ENCODE measurements around the gene CPN2.

The CPN2 gene

GRCh38 chr3:194352667-194353246 is 1.6 kb upstream of the CPN2 start:
- no peak for DNase-seq (ENCODE audit: low spot score)

- DNase-seq (ENCODE audit: low spot score), result no peak
These were observed 916 bp upstream of the CPN2 start for GRCh38 chr3:194351952-194352536.

DNA sequence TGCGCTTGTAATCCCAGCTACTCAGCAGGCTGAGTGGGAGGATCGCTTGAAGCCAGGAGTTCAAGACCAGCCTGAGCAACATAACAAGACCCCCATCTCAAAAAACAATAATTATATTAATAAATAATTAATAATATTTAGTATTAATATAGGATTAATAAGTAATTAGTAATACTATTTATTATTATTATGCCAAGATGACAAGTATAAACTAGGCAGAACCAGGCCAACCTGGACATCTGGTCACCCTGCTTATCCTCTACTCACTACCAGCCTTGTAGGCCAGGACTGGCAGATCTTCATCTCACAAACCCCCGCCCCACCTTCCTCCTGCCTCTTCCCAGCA is 429 bp downstream of the CPN2 start:
- no peak for DNase-seq (ENCODE audit: low spot score)

DNA sequence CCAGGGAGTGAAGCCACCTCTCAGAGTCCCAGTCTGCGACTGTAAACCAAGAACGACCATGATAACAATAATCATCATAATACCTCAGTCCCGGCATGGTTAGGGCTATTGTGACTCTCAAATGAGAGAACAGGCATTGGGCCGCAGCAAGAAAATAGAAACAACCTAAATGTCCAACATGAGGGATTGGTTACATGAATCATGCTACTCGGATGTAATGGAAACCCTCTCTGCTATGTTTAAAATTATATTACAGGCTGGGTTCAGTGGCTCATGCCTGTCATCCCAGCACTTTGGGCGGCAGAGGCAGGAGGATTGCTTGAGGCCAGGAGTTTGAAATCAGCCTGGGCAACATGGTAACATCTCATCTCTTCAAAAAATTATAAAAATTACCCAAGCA is 2.8 kb downstream of the CPN2 start:
- DNase-seq (ENCODE audit: low spot score), result no peak

GRCh38 chr3:194346621-194347020 is 4.5 kb downstream of the CPN2 start:
- no peak for DNase-seq (ENCODE audit: low spot score)

GRCh38 chr3:194346035-194346434 is 5.1 kb downstream of the CPN2 start:
- no peak for DNase-seq (ENCODE audit: low spot score)

DNA sequence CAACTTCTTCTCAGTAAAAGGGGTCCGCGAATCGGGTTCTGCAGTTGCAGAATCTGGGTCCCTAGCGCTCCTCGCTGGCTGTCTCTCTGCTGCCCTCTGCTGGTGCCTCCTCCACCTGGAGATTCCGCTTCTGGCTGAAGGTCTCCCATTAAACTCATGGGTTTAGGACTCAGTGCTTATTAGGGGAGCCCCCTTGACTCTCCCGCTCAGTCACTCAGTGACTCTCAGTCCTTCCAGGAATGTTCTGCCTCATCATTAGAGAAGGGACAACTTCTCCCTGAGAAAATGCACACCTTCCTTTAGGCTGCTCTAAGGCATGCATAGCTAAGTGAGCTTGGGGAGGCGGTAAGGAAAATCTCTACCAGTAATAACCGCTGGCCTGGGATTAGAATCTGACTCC is 7.1 kb downstream of the CPN2 start:
- peak; percentile 91 for DNase-seq (ENCODE audit: low spot score)

DNA sequence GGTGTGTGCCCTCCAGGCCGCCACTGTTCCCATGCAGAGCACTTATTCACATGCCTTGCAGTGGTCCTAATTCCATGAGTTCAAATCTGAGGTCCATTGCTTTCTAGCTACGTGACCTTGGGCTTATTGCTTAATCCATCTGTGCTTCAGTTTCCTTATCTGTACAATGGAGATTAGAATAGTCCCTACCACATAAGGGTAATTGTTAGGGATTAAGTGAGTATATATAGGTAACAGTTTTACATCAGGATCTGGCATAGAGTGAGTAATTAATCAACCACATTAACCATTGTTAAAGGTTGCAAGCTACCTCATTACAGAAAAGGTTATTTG is 7.6 kb downstream of the CPN2 start:
- no peak for DNase-seq (ENCODE audit: low spot score)

DNA sequence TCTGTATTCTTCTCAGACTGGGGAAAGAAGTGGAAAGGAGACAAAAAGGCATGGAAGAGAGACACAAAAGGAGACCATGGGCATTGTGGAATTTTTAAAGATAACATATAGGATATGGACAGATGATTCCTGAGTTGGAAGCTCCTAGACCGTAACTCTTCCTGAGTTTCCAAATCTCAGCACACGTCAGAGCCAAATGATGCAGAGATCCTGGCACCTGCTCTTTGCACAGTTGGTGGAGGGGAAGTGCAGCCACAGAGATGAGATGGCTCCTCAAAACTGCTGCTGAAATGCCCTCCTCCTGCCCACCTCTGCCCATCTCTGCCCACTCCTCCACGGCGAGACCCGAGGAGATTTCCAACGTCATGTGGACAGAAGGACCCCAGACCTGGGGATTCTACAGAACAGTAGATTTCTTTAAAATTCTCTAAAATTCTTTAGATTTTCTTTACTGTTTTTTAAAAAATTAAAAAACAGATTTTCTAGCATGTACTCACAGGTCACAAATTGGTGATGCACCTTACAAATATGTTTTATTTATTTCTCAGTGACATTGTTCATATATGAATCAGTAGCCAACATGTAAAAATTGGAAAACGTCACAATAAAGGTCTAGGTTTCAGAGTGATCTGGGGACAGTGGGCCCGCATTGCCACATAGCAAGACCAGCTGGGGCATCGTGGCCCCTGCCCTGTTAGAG is 8.1 kb downstream of the CPN2 start:
- DNase-seq (ENCODE audit: low spot score), result no peak

DNA sequence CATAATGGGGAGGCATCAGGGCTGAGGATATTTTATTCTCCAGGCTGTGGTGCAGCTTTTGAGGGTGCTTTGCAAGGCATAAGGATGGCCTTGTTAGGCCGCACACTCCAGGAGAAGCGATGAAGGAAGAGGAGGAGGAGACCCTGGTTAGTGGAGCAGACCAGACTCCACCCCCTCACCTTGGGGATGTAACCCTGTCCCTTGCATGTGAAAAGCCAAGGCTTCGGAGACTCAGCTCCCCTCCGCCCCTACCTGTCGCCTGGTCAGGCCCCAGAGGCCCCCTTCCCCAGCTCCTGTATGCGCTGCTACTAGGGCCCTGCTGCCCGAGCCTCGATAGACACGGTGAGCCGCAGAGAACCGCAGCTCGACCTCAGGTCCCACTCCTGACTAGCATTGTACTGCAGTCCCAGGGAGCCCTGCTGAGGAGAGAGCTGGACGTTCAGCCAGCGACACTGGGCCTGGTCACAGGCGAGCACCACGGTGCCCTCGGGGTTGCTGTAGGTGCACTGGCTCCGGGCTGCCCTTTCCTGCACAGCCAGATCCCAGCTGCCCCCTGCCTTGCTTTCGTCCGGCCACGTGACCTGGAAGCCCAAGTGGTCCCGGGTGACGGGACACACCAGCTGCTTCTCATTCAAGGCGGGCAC is 10.2 kb downstream of the CPN2 start:
- DNase-seq (ENCODE audit: low spot score), result no peak

GRCh38 chr3:194339840-194340239 is 11.3 kb downstream of the CPN2 start:
- no peak for DNase-seq (ENCODE audit: low spot score)

- DNase-seq (ENCODE audit: low spot score), result no peak
These were observed 11.8 kb downstream of the CPN2 start for GRCh38 chr3:194339356-194339755.

- DNase-seq (ENCODE audit: low spot score), result no peak
These were observed 13.0 kb downstream of the CPN2 start for GRCh38 chr3:194337965-194338753.

DNA sequence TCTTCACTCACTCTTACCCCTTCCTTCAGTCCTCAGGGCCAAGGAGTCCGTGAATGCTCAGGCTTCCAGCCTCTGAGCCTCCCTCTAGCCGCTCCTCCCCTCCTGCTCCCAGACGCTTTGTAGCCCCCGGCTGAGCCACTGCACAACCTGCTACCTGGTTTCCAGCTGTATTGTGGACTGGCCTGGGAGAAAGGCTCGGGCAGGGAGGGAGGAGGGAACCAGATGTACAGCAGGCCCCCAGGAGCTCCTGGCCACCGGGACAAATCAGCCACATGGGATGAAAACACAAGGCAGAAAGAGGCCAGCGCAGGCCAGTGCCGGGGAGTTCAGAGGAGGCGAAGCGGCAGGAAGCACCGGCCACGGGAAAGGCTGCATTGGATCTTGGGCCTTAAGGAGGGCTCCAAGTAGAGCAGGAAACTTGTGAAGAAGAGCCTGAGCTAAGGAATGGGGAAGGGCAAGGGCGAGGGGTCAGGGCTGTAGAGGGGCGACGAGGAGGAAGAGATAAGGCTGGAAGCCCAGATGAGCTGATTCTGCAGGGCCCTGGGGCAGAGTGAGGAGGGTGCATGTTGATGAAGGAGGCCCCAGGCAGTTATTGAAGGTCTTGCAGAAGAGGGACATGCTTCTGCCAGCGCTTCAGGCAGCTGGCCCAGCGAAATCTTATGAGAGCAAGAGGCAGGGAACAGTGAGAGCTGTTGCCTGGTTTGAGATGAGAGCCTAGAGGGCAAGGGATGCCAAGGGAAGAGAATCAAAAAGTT is 14.3 kb downstream of the CPN2 start:
- DNase-seq (ENCODE audit: low spot score), result no peak

DNA sequence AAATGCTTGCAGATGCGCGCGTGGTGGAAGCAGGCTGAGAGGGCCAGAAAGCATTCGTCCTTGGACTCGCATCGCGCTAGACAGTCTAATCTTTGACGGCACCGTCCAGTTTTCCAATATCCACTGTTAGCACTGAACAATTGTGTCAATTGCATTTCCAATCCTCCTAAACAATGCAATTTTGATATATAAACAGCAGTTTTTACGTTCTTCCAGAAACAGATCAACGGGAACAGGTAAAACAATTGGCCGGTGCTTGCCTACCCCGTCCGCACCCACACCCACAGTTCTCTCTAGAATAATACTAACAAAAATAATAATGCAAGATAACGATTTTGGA is 17.2 kb downstream of the CPN2 start:
- no peak for DNase-seq (ENCODE audit: low spot score)

DNA sequence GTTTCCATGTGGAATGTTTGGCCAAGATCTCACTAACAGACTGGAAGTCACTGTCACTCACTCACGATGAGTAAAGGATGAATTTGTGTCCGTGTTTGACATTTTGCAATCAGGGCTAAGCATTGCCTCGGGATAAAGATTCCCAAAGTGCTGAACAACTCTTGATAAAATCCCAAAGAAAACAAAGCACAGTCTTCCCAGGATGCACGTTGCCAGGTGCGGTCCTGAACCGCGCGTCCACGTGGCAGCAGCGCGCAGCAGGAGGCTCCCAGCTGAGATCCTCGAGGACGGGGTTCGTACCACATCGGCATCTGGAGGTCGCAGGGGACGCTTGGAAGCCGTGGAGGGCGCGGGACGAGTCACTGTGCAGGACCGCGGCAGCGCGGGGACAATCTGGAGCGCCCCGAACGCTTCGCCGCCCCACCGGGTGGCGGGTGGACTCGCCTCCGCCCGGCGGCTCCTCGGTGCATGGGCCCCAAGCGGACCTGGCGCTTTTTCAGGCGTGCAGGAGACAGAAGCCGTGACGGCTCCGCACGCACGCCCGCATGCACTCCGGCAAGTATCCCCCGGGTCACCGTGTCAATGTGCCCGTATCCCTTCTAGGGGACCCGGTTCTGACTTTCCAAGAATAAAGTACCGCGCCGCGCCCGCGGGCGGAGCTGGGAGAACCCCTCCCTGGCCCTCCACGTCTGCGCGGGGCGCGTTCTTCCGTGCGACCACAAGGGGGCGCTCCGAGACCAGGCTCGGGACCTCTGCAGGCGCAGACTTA is 17.7 kb downstream of the CPN2 start:
- DNase-seq (ENCODE audit: low spot score), result peak; percentile 65

GRCh38 chr3:194332858-194333211 is 18.3 kb downstream of the CPN2 start:
- DNase-seq (ENCODE audit: low spot score), result no peak

DNA sequence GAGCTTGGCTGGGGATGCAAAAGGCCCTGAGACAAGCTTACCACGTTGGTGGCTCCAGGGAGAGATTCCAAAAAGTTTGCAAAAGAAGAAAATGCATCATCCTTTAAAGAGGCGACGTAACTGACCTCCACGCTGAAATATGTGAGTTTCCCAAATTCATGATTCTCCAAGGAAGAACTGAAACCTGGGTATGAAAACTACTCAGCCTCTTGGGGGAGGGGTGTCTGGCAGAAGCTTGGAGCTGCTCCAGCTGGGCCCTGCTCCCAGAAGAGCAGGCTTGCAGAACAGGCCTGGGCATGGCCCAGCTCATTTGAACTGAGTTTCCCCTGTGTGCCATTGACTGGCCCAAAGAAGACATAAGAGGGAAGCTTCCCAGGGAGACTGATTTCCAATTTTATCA is 20.5 kb downstream of the CPN2 start:
- DNase-seq (ENCODE audit: low spot score), result no peak

GRCh38 chr3:194330160-194330559 is 21.0 kb downstream of the CPN2 start:
- DNase-seq (ENCODE audit: low spot score), result no peak

DNA sequence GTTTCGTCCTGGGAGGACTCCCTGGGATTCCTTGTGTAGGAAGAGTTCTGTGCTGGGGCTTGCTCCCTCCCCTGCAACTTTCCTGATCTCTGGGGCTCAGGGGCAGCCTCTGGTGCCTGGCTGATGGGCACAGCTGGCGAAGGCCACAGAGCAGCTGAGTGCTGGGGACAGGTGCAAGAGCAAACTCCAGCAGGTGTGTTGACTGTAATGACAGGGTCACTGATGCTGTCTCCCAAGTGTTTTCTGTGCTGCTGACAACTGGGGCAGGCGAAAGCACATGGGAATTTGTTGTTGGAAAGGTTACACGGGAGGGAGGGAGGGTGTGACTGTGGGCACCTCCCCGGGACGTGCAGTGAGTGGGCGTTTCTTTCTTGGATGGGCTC is 21.6 kb downstream of the CPN2 start:
- no peak for DNase-seq (ENCODE audit: low spot score)

DNA sequence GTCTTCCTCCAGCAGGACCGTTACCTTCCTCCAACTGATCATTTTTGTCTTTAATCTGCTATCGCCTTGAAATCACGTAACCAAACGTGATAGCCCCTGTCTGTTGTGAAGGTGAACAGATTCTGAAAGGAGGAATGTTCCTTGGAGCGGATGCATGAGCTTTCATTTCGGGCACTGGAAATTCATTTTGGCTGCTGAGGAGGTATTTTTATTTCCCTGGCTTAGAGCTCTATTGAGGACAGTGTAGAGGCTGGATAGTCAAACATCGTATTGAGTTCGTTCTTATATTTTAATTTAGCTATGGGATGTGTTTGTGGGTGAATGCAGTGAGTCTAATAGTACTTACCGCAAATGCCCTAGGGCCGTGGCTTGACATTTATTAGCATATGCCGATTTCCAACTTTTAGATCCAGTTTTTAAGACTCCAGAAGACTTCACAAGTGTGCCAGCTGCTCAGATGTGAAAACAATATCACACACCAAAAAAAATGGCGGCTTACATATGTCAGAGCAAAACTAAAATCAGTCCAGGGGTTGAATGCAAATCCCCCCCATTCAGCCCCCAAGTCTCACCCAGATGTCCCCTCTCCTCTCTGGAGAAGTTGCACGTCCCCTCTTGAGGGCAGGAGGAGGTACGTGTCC is 22.1 kb downstream of the CPN2 start:
- no peak for DNase-seq (ENCODE audit: low spot score)

Measured in HuH-7.5 (cell line).